Adipose tissue (tissue), 3 donors: ENCODE data around the gene COL1A1. TPM values are rescaled to one million over a fixed set of nuclear protein-coding genes. Genes with fewer than 3 reads are reported as not detected.

ENCODE experiments used
- H3K27ac ChIP-seq: one replicate; pipeline ENCODE4 v1.5.1; 2013; ENCODE audit warnings: low read depth, low read length
- WGBS, 3 donors: extraction: QIAGEN DNeasy Blood & Tissue Kit; methylation state at CpG; one replicate each; pipeline ENCODE4 v1.1.7; 2013; 5-methylcytosine and 5-hydroxymethylcytosine counted together
- polyA plus RNA-seq, 3 donors: library from polyadenylated mRNA; stranded (reverse); fragments of 200-250 nt; gene quantifications; one replicate each; pipeline ENCODE4 v1.2.3, GENCODE V29; 2013
- donor health status: healthy with polysubstance abuse.
- donor health status: Bipolar disorder and iron deficiency.
- donor health status: healthy.

Gene COL1A1
- polyA plus RNA-seq, 3 donors: 29.6 to 209 (median 106) TPM

DNA sequence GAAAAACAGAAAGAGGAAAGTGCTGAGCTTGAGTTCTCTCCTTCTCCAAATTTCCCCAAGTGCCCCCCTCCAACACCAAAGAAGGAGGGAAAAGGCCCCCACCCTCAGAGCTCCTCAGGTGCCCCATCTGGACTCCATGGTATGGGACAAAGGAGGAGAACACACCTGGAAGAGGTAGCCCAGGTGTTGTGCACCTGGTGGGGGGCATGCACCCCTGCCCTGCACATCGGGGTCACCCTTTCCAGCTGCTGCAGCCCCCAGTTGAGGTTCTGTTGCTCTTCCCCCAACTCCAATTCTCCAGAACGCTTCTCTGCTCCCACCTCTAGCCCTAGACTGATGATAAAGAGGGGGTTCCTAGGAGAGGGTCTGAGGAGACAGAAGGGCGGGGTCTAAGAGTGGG, 3.0 kb upstream of the COL1A1 start:
- H3K27ac ChIP-seq: no peak overlapping the region
- WGBS, 3 donors: 52 to 87% (median 83%) methylated on average over 3 of the region's 3 CpGs

GRCh38 chr17:50203604-50204345, 2.3 kb upstream of the COL1A1 start:
- WGBS, 3 donors: 57 to 62% (median 58%) methylated on average over 13 of the region's 13 CpGs
- H3K27ac ChIP-seq: no peak overlapping the region

DNA sequence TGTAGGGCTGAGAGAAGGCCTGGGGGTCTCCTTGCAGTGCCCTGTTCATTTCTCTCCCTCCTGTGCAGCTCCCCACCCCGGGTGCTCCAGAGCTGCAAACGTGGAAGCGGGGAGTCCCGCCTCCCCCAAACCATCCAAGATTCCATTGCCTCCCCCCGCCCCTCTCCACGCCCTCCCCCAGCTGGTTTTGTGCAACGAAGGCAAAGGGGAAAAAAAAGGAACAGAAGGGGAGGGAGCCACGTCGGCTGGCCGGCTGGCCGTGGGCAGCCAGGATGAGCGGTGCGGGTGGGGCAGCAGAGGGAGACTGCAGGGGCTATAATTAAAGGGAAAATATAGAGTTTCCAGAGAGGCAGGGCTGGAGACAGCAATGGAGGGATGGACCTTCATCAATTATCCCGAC, 1.7 kb upstream of the COL1A1 start:
- 38 to 55% (median 48%) methylated on average over 13 to 14 of the region's 14 CpGs for WGBS, 3 donors

GRCh38 chr17:50200457-50201275, 765 bp downstream of the COL1A1 start:
- no peak overlapping the region for H3K27ac ChIP-seq
- 1 to 2% (median 2%) methylated on average over 53 to 55 of the region's 55 CpGs for WGBS, 3 donors

More for the DNA sequence above, 1.7 kb upstream of the COL1A1 start:
- H3K27ac ChIP-seq: no peak overlapping the region

DNA sequence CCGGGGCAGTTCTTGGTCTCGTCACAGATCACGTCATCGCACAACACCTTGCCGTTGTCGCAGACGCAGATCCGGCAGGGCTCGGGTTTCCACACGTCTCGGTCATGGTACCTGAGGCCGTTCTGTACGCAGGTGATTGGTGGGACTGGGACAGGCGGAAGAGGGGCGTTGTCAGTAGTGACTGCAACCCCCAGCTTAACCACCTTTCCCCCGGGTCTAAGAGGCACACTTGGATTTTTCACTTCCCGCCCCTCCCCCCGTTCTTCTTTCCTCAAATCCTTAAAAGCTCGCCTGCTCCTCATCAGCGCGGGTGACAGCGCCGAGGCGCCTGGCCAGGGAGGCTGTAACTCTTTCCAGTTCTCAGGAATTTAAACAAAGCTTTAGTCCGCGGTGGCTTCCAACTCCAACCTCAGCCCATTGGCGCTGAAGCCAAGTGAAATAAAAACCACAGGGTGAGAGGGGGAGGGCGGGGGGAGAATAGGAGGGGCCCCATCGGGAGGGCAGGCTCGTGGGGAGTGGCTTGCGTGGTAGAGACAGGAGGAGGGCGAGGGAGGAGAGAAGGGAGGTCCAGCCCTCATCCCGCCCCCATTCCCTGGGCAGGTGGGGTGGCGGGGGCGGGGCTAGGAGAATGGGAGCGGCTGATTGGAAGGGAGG, 1.5 kb downstream of the COL1A1 start:
- WGBS, 3 donors: 1 to 2% (median 1%) methylated on average over 34 to 36 of the region's 36 CpGs
- no peak overlapping the region for H3K27ac ChIP-seq

DNA sequence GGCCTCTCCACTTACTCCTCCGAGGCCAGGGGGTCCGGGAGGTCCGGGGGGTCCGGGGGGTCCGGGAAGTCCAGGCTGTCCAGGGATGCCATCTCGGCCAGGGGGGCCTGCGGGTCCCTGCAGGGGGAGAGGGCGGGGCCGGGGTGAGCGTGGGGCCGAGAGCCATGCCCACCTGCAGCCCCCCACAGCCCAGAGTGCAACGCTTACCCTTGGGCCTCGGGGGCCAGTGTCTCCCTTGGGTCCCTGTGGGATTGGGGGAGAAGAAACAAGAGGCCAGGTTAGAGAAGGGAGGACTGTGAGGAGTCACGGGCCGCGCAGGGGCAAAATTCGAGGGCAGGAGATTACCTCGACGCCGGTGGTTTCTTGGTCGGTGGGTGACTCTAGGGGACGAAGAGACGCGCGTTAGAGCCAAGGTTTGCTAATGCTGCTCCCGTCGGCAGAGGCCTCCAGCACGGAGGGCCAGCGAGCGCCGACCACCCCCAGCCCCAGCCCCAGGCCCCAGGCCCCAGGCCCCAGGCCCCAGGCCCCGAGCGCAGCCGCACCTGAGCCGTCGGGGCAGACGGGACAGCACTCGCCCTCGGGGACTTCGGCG, 2.1 kb downstream of the COL1A1 start:
- 30 to 40% (median 38%) methylated on average over 37 to 41 of the region's 41 CpGs for WGBS, 3 donors
- no peak overlapping the region for H3K27ac ChIP-seq

GRCh38 chr17:50198026-50198669, 3.3 kb downstream of the COL1A1 start:
- H3K27ac ChIP-seq: no peak overlapping the region
- 15 to 16% (median 16%) methylated on average over 7 of the region's 7 CpGs for WGBS, 3 donors

- WGBS, 3 donors: 58 to 72% (median 72%) methylated on average over 6 of the region's 6 CpGs
- no peak overlapping the region for H3K27ac ChIP-seq
Observed at GRCh38 chr17:50196826-50197225, 4.6 kb downstream of the COL1A1 start.

DNA sequence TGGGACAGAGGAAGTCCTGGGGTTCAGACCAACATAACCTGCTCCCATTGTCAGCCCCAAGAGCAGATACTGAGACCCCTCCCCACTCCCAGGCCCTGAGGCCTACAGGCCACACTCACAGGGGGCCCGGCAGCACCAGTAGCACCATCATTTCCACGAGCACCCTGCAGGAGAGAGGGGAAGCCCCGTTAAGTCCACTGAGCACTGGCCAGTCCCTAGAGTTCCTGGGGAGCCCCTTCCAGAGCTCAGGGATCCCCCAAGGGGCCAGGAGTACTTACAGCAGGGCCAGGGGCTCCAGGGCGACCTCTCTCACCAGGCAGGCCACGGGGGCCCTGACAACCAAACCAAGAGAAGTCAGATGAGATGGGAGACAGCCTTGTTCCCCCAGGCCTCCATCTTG, 5.4 kb downstream of the COL1A1 start:
- 56 to 76% (median 72%) methylated on average over 5 of the region's 5 CpGs for WGBS, 3 donors
- no peak overlapping the region for H3K27ac ChIP-seq

- WGBS, 3 donors: 69 to 78% (median 73%) methylated on average over 16 to 17 of the region's 17 CpGs
- H3K27ac ChIP-seq: no peak overlapping the region
Observed at GRCh38 chr17:50194934-50195865, 6.2 kb downstream of the COL1A1 start.

DNA sequence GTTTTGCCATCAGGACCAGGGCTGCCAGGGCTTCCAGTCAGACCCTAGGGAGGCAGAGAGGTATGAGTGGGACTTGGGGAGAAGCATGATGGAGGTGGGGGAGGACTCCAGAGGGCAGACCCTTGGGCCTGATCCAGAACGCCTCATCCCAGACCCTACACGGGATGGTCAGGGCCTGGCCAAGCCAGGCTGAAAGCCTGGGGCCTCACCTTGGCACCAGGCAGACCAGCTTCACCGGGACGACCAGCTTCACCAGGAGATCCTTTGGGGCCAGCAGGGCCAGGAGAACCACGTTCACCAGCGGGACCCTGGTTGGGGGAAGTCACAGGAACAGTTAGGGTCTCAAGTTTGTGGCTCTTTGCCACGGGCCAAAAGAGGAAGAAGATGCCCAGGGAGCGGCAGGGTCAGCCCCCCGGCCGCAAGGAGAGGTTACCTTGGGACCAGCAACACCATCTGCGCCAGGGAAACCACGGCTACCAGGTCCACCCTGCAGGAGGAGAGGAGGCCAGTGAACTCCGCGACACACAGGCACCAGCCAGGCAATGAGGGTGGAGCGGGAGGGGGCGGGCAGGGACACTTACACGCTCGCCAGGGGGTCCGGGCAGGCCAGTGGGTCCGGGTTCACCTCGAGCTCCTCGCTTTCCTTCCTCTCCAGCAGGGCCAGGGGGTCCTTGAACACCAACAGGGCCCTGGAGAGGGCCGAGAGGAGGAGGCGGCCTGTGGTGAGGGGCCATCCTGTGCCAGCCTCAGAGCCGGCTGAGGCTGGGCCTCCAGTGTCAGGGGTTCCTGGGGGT, 7.1 kb downstream of the COL1A1 start:
- 69 to 78% (median 69%) methylated on average over 25 of the region's 25 CpGs for WGBS, 3 donors
- no peak overlapping the region for H3K27ac ChIP-seq

- no peak overlapping the region for H3K27ac ChIP-seq
- 73 to 83% (median 77%) methylated on average over 16 of the region's 16 CpGs for WGBS, 3 donors
Observed at GRCh38 chr17:50192618-50193291, 8.7 kb downstream of the COL1A1 start.

- WGBS, 3 donors: 53 to 72% (median 66%) methylated on average over 4 of the region's 4 CpGs
- H3K27ac ChIP-seq: no peak overlapping the region
Observed at GRCh38 chr17:50192144-50192617, 9.2 kb downstream of the COL1A1 start.

GRCh38 chr17:50191359-50192143, 9.9 kb downstream of the COL1A1 start:
- 71 to 79% (median 71%) methylated on average over 21 of the region's 21 CpGs for WGBS, 3 donors
- H3K27ac ChIP-seq: no peak overlapping the region

DNA sequence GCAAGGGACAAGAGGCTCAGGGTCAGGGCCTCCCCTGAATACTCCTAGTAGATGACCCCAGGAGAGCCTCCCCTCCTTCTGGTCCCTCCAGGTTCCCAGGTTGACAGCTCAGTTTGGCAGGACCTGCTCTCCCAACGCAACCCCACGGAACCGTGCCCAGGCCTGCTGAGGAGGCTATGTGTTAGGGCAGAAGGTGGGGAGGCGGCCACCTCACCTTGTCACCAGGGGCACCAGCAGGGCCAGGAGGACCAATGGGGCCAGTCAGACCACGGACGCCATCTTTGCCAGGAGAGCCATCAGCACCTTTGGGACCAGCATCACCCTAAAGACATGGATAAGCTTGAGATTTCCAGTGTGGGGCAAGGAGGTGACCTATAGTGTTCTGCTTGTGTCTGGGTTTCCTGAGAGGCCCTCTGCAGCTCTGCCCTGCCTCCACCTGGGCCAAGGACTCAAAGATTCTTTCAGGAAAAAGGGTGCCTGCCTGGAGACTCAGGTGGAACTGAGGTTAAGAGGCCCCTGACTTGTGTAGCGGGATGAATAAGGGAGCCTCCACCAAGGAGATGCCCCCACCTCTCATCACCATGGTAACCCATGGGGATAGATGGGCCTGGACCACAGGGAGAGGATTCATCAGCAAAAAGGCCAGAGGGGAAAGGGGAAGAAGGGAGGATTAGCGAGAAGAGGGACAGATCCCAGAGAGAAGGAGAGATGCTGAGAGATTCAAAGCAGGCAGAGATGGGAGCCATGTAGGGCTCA, 10.7 kb downstream of the COL1A1 start:
- 79 to 86% (median 81%) methylated on average over 8 of the region's 8 CpGs for WGBS, 3 donors
- H3K27ac ChIP-seq: no peak overlapping the region
